Measurements from ENCODE around the gene ATP11C. TPM values are rescaled to one million over a fixed set of nuclear protein-coding genes. Genes with fewer than 3 reads are reported as not detected.
"Not testable (repeated sequence)": the region's sequence is repeated elsewhere in the genome, so short reads cannot be mapped to it uniquely, and the experiment has no call there.

The ATP11C gene
- total RNA-seq, 2 experiments from 2014 or later = 11.8 TPM

- ChIA-PET CTCF (no interaction called here), POLR2A (no interaction called here)
- no peak for ATAC-seq
- no peak for DNase-seq
- no peak overlapping the region for H3K27ac Mint-ChIP-seq
- H3K9me3 Mint-ChIP-seq (ENCODE audit: insufficient read depth) = no peaks in the 10 kb centered on the region
- no peaks in the 10 kb centered on the region for H3K27me3 Mint-ChIP-seq (ENCODE audit: low read depth)
- no peak overlapping the region for H3K4me3 Mint-ChIP-seq
- no peaks in the 10 kb centered on the region for H3K4me1 Mint-ChIP-seq (ENCODE audit: low read depth)
- no peaks in the 10 kb centered on the region for H3K36me3 Mint-ChIP-seq (ENCODE audit: low read depth)
These were observed 12.2 kb upstream of the ATP11C start for GRCh38 chrX:139945075-139945474.

GRCh38 chrX:139936259-139936658 is 3.4 kb upstream of the ATP11C start:
- CTCF ChIA-PET = interaction anchor here (0.8 to 1.0 kb wide), 3 partner anchors 12 to 324 kb away, joined by 3 read pairs; no protein-coding TSS in a partner anchor
- ATAC-seq (no peak), DNase-seq (no peak)
- Mint-ChIP-seq H3K9me3 (ENCODE audit: insufficient read depth) (no peaks in the 10 kb centered on the region), H3K27ac (no peak overlapping the region), H3K4me3 (no peak overlapping the region), H3K27me3 (ENCODE audit: low read depth) (no peaks in the 10 kb centered on the region), H3K4me1 (ENCODE audit: low read depth) (no peaks in the 10 kb centered on the region), H3K36me3 (ENCODE audit: low read depth) (no peaks in the 10 kb centered on the region)
- POLR2A ChIA-PET = no interaction called here

GRCh38 chrX:139933904-139934303 is 1.1 kb upstream of the ATP11C start:
- H3K27ac Mint-ChIP-seq = peak overlapping the region; percentile 96

GRCh38 chrX:139932073-139932900 is 566 bp downstream of the ATP11C start:
- H3K4me3 Mint-ChIP-seq = peak overlapping the region; percentile 79
- peak; percentile 46 for DNase-seq
- peaks cover 18% of the 10 kb centered on the region for H3K4me1 Mint-ChIP-seq (ENCODE audit: low read depth)
- ChIA-PET CTCF (interaction anchor here (1.6 kb wide), 1 partner anchor 168 kb away, joined by 3 read pairs; no protein-coding TSS in a partner anchor), POLR2A (interaction anchor here (1.0 kb wide), 1 partner anchor 9 kb away, joined by 4 read pairs; no protein-coding TSS in a partner anchor)
- H3K9me3 Mint-ChIP-seq (ENCODE audit: insufficient read depth) = no peaks in the 10 kb centered on the region
- peak; percentile 57 for ATAC-seq
- H3K27ac Mint-ChIP-seq = peak overlapping the region; percentile 96
- H3K36me3 Mint-ChIP-seq (ENCODE audit: low read depth) = peaks cover 4% of the 10 kb centered on the region
- H3K27me3 Mint-ChIP-seq (ENCODE audit: low read depth) = no peaks in the 10 kb centered on the region

More at GRCh38 chrX:139933904-139934303, 1.1 kb upstream of the ATP11C start:
- no peaks in the 10 kb centered on the region for H3K27me3 Mint-ChIP-seq (ENCODE audit: low read depth)
- ATAC-seq (no peak), DNase-seq (no peak)
- peak overlapping the region; percentile 79 for H3K4me3 Mint-ChIP-seq
- POLR2A ChIA-PET = no interaction called here
- H3K36me3 Mint-ChIP-seq (ENCODE audit: low read depth) = peaks cover 4% of the 10 kb centered on the region
- no peaks in the 10 kb centered on the region for H3K9me3 Mint-ChIP-seq (ENCODE audit: insufficient read depth)
- CTCF ChIA-PET = interaction anchor here (1.6 kb wide), 1 partner anchor 170 kb away, joined by 3 read pairs; no protein-coding TSS in a partner anchor
- H3K4me1 Mint-ChIP-seq (ENCODE audit: low read depth) = peaks cover 16% of the 10 kb centered on the region

GRCh38 chrX:139931646-139932072 is 1.2 kb downstream of the ATP11C start:
- peaks cover 18% of the 10 kb centered on the region for H3K4me1 Mint-ChIP-seq (ENCODE audit: low read depth)
- H3K27me3 Mint-ChIP-seq (ENCODE audit: low read depth) = no peaks in the 10 kb centered on the region
- POLR2A ChIA-PET = no interaction called here
- DNase-seq (no peak), ATAC-seq (no peak)
- no peaks in the 10 kb centered on the region for H3K9me3 Mint-ChIP-seq (ENCODE audit: insufficient read depth)
- H3K27ac Mint-ChIP-seq = peak overlapping the region; percentile 49
- peak overlapping the region; percentile 77 for H3K4me3 Mint-ChIP-seq
- peaks cover 4% of the 10 kb centered on the region for H3K36me3 Mint-ChIP-seq (ENCODE audit: low read depth)
- CTCF ChIA-PET = no interaction called here

GRCh38 chrX:139930916-139931645 is 1.8 kb downstream of the ATP11C start:
- peaks cover 4% of the 10 kb centered on the region for H3K36me3 Mint-ChIP-seq (ENCODE audit: low read depth)

GRCh38 chrX:139930401-139930800 is 2.5 kb downstream of the ATP11C start:
- no peaks in the 10 kb centered on the region for H3K27me3 Mint-ChIP-seq (ENCODE audit: low read depth)
- ATAC-seq (no peak), DNase-seq (no peak)
- ChIA-PET POLR2A (interaction anchor here (0.6 kb wide), 1 partner anchor 134 kb away, joined by 5 read pairs; no protein-coding TSS in a partner anchor), CTCF (interaction anchor here (1.1 kb wide), 1 partner anchor 142 kb away, joined by 3 read pairs; no protein-coding TSS in a partner anchor)
- peaks cover 22% of the 10 kb centered on the region for H3K4me1 Mint-ChIP-seq (ENCODE audit: low read depth)
- H3K4me3 Mint-ChIP-seq = peak overlapping the region; percentile 77
- H3K27ac Mint-ChIP-seq = no peak overlapping the region
- H3K36me3 Mint-ChIP-seq (ENCODE audit: low read depth) = peaks cover 4% of the 10 kb centered on the region
- H3K9me3 Mint-ChIP-seq (ENCODE audit: insufficient read depth) = no peaks in the 10 kb centered on the region

More at GRCh38 chrX:139930916-139931645, 1.8 kb downstream of the ATP11C start:
- Mint-ChIP-seq H3K9me3 (ENCODE audit: insufficient read depth) (no peaks in the 10 kb centered on the region), H3K27ac (peak overlapping the region; percentile 49), H3K4me1 (ENCODE audit: low read depth) (peaks cover 18% of the 10 kb centered on the region), H3K27me3 (ENCODE audit: low read depth) (no peaks in the 10 kb centered on the region), H3K4me3 (peak overlapping the region; percentile 77)
- CTCF ChIA-PET = no interaction called here
- peak; percentile 25 for DNase-seq
- ATAC-seq = peak; percentile 16
- POLR2A ChIA-PET = interaction anchor here (0.6 kb wide), 1 partner anchor 135 kb away, joined by 5 read pairs; no protein-coding TSS in a partner anchor

- Mint-ChIP-seq H3K9me3 (ENCODE audit: insufficient read depth) (no peaks in the 10 kb centered on the region), H3K36me3 (ENCODE audit: low read depth) (peaks cover 4% of the 10 kb centered on the region), H3K4me3 (no peak overlapping the region), H3K27ac (no peak overlapping the region), H3K4me1 (ENCODE audit: low read depth) (peaks cover 22% of the 10 kb centered on the region), H3K27me3 (ENCODE audit: low read depth) (no peaks in the 10 kb centered on the region)
- CTCF ChIA-PET = interaction anchor here (1.1 kb wide), 1 partner anchor 141 kb away, joined by 3 read pairs; no protein-coding TSS in a partner anchor
- no peak for ATAC-seq
- no peak for DNase-seq
- POLR2A ChIA-PET = no interaction called here
These were observed 3.0 kb downstream of the ATP11C start for GRCh38 chrX:139929876-139930275.

GRCh38 chrX:139924696-139925095 is 8.2 kb downstream of the ATP11C start:
- H3K9me3 Mint-ChIP-seq (ENCODE audit: insufficient read depth) = no peaks in the 10 kb centered on the region
- no peaks in the 10 kb centered on the region for H3K27me3 Mint-ChIP-seq (ENCODE audit: low read depth)
- ChIA-PET POLR2A (no interaction called here), CTCF (no interaction called here)
- H3K27ac Mint-ChIP-seq = no peak overlapping the region
- peaks cover 7% of the 10 kb centered on the region for H3K36me3 Mint-ChIP-seq (ENCODE audit: low read depth)
- ATAC-seq = no peak
- DNase-seq = no peak
- peaks cover 17% of the 10 kb centered on the region for H3K4me1 Mint-ChIP-seq (ENCODE audit: low read depth)
- no peak overlapping the region for H3K4me3 Mint-ChIP-seq

- no peaks in the 10 kb centered on the region for H3K9me3 Mint-ChIP-seq (ENCODE audit: insufficient read depth)
- no peaks in the 10 kb centered on the region for H3K27me3 Mint-ChIP-seq (ENCODE audit: low read depth)
- no peak overlapping the region for H3K4me3 Mint-ChIP-seq
- DNase-seq (no peak), ATAC-seq (no peak)
- CTCF ChIA-PET = interaction anchor here (0.9 kb wide), 1 partner anchor 12 kb away, joined by 3 read pairs; no protein-coding TSS in a partner anchor
- POLR2A ChIA-PET = no interaction called here
- peaks cover 13% of the 10 kb centered on the region for H3K4me1 Mint-ChIP-seq (ENCODE audit: low read depth)
- H3K27ac Mint-ChIP-seq = no peak overlapping the region
- peaks cover 5% of the 10 kb centered on the region for H3K36me3 Mint-ChIP-seq (ENCODE audit: low read depth)
These were observed 8.7 kb downstream of the ATP11C start for GRCh38 chrX:139924069-139924695.

GRCh38 chrX:139921142-139921541 is 11.7 kb downstream of the ATP11C start:
- H3K36me3 Mint-ChIP-seq (ENCODE audit: low read depth); H3K9me3 Mint-ChIP-seq (ENCODE audit: insufficient read depth); CTCF ChIA-PET; POLR2A ChIA-PET; H3K27me3 Mint-ChIP-seq (ENCODE audit: low read depth); ATAC-seq; H3K4me3 Mint-ChIP-seq; DNase-seq; H3K27ac Mint-ChIP-seq: not testable (repeated sequence)
- H3K4me1 Mint-ChIP-seq (ENCODE audit: low read depth) = peaks cover 11% of the 10 kb centered on the region

All from activated CD8-positive, alpha-beta T cell treated with anti-CD3 and anti-CD28 coated beads, Interleukin-2, amount 10 ng/mL, durations not matched to agents 7 days and 5 days (primary cell).